Thyroid gland (tissue), 4 donors: ENCODE results near the gene KCNMA1. TPM values are rescaled to one million over a fixed set of nuclear protein-coding genes. Genes with fewer than 3 reads are reported as not detected.

Source experiments
- DNase-seq, 2 donors: peaks; one replicate each; pipeline ENCODE4 v3.0.0-alpha.2; 2019
- H3K27ac ChIP-seq, 3 donors: fragments of 200-600 bp; sonication (generic); 1 replicate in 2 of 3; 2 replicates in 1 of 3; pipeline ENCODE4 v1.5.1; 2016 to 2019; ENCODE audit warnings: mild to moderate bottlenecking in 1 of 3, moderate library complexity in 1 of 3
- H3K27me3 ChIP-seq: fragments of 200-600 bp; sonication (generic); one replicate; pipeline ENCODE4 v1.5.1; 2019
- H3K36me3 ChIP-seq, 2 donors: fragments of 200-600 bp; sonication (generic); one replicate each; pipeline ENCODE4 v1.5.1; 2016 to 2019
- H3K4me1 ChIP-seq, 2 donors: fragments of 200-600 bp; sonication (generic); one replicate each; pipeline ENCODE4 v1.5.1; 2017 to 2019
- H3K4me3 ChIP-seq, 3 donors: fragments of 200-600 bp; sonication (generic); replicated peaks in 1 of 3; 1 replicate in 2 of 3; 2 replicates in 1 of 3; pipeline ENCODE4 v1.5.1; 2016; ENCODE audit warnings: mild to moderate bottlenecking in 1 of 3
- H3K9me3 ChIP-seq: fragments of 200-600 bp; sonication (generic); one replicate; pipeline ENCODE4 v1.5.1; 2017
- POLR2A ChIP-seq, 2 donors: fragments of 450-650 bp; IDR thresholded peaks; one replicate each; pipeline ENCODE4 v1.6.1; 2017; ENCODE audit warnings: antibody characterized with exemption in 2 of 2, mild to moderate bottlenecking in 2 of 2, moderate library complexity in 1 of 2
- WGBS, 2 donors: methylation state at CpG; one replicate each; pipeline ENCODE4 v1.1.5; 2017; 5-methylcytosine and 5-hydroxymethylcytosine counted together
- intact Hi-C: fragments of 100-400 bp; cut with DNase I; formaldehyde crosslinking; loops from one replicate; pipeline ENCODE4 v1.15.1; 2023
- total RNA-seq, 4 donors: library from RNA; depleted of rRNA; stranded (reverse); fragments of >200 nt; gene quantifications; one replicate each; pipeline ENCODE4 v1.2.3, GENCODE V29; 2016
- TF ChIP-seq, protein P1 (sequence below), 6 experiments: fragments of 200-600 bp in 3 of 6; fragments of 450-650 bp in 3 of 6; sonication (generic) in 3 of 6; IDR thresholded peaks; one replicate each; pipeline ENCODE4 v1.5.1; 2016 to 2019; ENCODE audit warnings: antibody characterized with exemption in 6 of 6, mild to moderate bottlenecking in 2 of 6, inconsistent platforms in 1 of 6, moderate library complexity in 1 of 6

KCNMA1 gene
- total RNA-seq, 4 donors from 2014 or later = 2.5 to 5.1 (median 3.6) TPM

GRCh38 chr10:77266242-77266641 is 371.4 kb downstream of the KCNMA1 start:
- Histone ChIP-seq H3K27ac (no peak overlapping the region), H3K9me3 (no peaks in the 10 kb centered on the region), H3K4me1 (peaks cover 0 to 5% of the 10 kb centered on the region in 2 donors), H3K4me3 (no peak overlapping the region), H3K27me3 (no peaks in the 10 kb centered on the region), H3K36me3 (no peaks in the 10 kb centered on the region)
- WGBS, 2 donors = 50 to 76% methylated on average over 2 of the region's 2 CpGs
- no peak for TF ChIP-seq POLR2A (IDR thresholded peaks at IDR 0.05)
- TF ChIP-seq, protein P1, sequence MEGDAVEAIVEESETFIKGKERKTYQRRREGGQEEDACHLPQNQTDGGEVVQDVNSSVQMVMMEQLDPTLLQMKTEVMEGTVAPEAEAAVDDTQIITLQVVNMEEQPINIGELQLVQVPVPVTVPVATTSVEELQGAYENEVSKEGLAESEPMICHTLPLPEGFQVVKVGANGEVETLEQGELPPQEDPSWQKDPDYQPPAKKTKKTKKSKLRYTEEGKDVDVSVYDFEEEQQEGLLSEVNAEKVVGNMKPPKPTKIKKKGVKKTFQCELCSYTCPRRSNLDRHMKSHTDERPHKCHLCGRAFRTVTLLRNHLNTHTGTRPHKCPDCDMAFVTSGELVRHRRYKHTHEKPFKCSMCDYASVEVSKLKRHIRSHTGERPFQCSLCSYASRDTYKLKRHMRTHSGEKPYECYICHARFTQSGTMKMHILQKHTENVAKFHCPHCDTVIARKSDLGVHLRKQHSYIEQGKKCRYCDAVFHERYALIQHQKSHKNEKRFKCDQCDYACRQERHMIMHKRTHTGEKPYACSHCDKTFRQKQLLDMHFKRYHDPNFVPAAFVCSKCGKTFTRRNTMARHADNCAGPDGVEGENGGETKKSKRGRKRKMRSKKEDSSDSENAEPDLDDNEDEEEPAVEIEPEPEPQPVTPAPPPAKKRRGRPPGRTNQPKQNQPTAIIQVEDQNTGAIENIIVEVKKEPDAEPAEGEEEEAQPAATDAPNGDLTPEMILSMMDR (IDR thresholded peaks at IDR 0.05) = no peak
- intact Hi-C loops = no loop called here
- peak in 1 of 2 donors; percentile 17 for DNase-seq

DNA sequence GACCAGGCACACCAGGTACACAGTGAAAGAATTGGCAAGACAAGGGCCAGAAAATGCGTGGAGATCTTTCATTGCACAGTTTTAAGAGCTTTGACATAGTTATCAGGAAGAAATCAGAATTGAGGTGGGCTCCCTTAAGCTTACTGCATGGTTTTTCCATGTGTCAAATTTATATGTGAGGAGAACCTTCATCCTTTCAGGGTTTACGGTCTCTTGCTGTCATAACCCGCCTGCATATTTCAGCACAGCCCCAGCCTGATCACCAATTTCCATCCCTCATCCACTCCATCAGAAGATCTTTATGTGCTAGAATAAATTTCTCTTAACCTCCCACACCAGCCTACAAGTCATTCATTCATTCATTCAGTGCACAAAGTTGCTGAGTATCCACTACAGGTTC is 373.1 kb downstream of the KCNMA1 start:
- peaks cover 0 to 5% of the 10 kb centered on the region in 2 donors for H3K4me1 ChIP-seq
- H3K36me3 ChIP-seq = no peaks in the 10 kb centered on the region
- no peak overlapping the region for H3K4me3 ChIP-seq
- WGBS, 2 donors = 77 to 83% methylated on average over 3 of the region's 3 CpGs
- no peak for TF ChIP-seq POLR2A (IDR thresholded peaks at IDR 0.05)
- TF ChIP-seq, protein P1 (IDR thresholded peaks at IDR 0.05) = no peak
- no peaks in the 10 kb centered on the region for H3K9me3 ChIP-seq
- H3K27ac ChIP-seq = no peak overlapping the region
- H3K27me3 ChIP-seq = no peaks in the 10 kb centered on the region
- no peak for DNase-seq
- intact Hi-C loops = no loop called here

DNA sequence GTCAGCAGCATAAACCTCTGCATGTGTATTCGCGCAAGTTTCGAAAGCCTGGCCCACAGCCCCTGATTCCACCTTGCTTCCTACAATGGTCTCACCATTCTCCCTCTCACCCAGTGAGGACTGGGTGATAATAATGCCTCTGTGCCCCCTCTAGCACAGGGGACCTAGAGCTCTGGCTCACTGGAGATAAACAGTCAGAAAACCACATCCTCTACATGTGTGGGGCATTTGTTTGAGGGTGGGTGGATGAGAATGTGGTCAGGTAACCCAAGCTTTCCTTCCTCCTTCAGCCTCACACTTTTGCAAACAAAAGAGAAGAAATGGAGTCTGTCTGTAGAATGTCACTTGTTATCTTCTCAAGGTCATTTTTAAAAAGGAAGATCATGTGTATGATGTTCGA is 373.5 kb downstream of the KCNMA1 start:
- Histone ChIP-seq H3K9me3 (no peaks in the 10 kb centered on the region), H3K27me3 (no peaks in the 10 kb centered on the region), H3K27ac (no peak overlapping the region), H3K4me1 (peaks cover 0 to 5% of the 10 kb centered on the region in 2 donors), H3K4me3 (no peak overlapping the region), H3K36me3 (no peaks in the 10 kb centered on the region)
- no peak for DNase-seq
- TF ChIP-seq, protein P1 (IDR thresholded peaks at IDR 0.05) = no peak
- no peak for TF ChIP-seq POLR2A (IDR thresholded peaks at IDR 0.05)
- WGBS, 2 donors = 88% methylated on average over 4 of the region's 4 CpGs
- intact Hi-C loops = no loop called here

DNA sequence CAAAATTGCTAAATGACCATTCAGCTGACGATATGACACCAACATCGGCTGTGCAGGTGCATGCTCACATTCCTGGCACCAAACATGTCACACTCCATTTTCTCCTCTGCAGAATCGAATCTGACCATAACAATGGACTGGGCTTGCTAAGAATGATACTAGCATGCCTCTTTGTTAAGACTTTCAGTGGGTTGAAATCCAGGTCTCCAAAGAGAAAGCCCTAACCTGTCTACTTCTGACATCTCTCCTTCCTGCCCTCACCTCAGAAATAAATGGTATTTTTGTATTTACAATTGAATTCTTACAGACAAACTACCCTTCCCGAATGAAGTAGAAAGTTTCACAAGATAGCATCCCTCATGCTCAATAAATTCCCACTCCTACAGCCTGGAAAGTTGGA is 373.9 kb downstream of the KCNMA1 start:
- 86 to 87% methylated on average over 4 of the region's 4 CpGs for WGBS, 2 donors
- no peaks in the 10 kb centered on the region for H3K36me3 ChIP-seq
- no peak overlapping the region for H3K27ac ChIP-seq
- TF ChIP-seq POLR2A (IDR thresholded peaks at IDR 0.05) = no peak
- TF ChIP-seq, protein P1 (IDR thresholded peaks at IDR 0.05) = no peak
- peaks cover 0 to 5% of the 10 kb centered on the region in 2 donors for H3K4me1 ChIP-seq
- H3K4me3 ChIP-seq = no peak overlapping the region
- no peaks in the 10 kb centered on the region for H3K27me3 ChIP-seq
- no peak for DNase-seq
- intact Hi-C loops = no loop called here
- no peaks in the 10 kb centered on the region for H3K9me3 ChIP-seq

DNA sequence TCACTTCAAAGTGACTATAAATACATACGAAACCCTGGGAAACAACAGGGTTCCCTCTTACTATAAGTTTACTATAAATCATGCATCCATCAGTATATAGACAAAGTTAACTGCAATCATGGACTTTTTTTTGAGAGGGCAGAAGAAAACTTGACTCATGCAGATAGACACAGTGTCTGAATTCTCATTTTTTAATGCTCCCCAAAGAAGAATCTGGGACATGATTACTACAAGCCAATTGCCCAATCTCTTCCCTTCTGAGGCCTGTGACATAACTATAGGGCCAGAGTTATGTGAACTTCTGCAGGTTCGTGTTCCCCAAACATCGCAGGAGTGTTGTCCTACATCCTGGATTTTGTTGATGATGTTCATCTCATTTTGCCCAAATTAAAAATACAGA is 376.5 kb downstream of the KCNMA1 start:
- no peaks in the 10 kb centered on the region for H3K27me3 ChIP-seq
- TF ChIP-seq POLR2A (IDR thresholded peaks at IDR 0.05) = no peak
- TF ChIP-seq, protein P1 (IDR thresholded peaks at IDR 0.05) = no peak
- H3K4me3 ChIP-seq = no peak overlapping the region
- no peak overlapping the region for H3K27ac ChIP-seq
- H3K4me1 ChIP-seq = peaks cover 0 to 1% of the 10 kb centered on the region in 2 donors
- intact Hi-C loops = no loop called here
- 94 to 96% methylated on average over 3 of the region's 3 CpGs for WGBS, 2 donors
- DNase-seq = no peak
- H3K36me3 ChIP-seq = no peaks in the 10 kb centered on the region
- H3K9me3 ChIP-seq = no peaks in the 10 kb centered on the region
